ENCODE results near the gene B3GLCT.

DNA sequence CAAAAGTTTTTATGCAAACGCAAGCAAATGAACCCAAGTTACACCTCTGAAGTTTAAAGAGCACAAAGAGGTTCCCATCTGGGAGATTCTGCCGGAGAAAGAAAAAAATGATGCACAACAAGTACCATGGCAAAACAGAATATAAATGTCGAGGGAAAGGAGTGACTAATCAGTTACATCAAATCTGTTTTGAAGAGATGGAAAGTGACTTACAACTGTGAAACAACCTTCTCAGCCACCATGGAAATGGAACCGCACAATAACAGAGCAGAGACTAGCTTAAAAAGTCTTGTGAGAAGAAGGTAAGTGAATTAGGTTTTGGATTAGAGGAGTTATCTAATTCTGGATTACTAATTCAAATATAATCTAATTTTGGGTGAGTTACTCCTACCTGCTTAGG is 40.5 kb upstream of the B3GLCT start:
- TF ChIP-seq TAF1 (IDR thresholded peaks at IDR 0.05; ENCODE audit: low read depth) (no peak), EP300 (conservative IDR thresholded peaks at IDR 0.05; ENCODE audit: poor library complexity, severe bottlenecking) (no peak), RAD21 (conservative IDR thresholded peaks at IDR 0.05) (no peak), SMC3 (conservative IDR thresholded peaks at IDR 0.05; ENCODE audit: poor library complexity) (no peak)
- TF ChIP-seq, protein P1, sequence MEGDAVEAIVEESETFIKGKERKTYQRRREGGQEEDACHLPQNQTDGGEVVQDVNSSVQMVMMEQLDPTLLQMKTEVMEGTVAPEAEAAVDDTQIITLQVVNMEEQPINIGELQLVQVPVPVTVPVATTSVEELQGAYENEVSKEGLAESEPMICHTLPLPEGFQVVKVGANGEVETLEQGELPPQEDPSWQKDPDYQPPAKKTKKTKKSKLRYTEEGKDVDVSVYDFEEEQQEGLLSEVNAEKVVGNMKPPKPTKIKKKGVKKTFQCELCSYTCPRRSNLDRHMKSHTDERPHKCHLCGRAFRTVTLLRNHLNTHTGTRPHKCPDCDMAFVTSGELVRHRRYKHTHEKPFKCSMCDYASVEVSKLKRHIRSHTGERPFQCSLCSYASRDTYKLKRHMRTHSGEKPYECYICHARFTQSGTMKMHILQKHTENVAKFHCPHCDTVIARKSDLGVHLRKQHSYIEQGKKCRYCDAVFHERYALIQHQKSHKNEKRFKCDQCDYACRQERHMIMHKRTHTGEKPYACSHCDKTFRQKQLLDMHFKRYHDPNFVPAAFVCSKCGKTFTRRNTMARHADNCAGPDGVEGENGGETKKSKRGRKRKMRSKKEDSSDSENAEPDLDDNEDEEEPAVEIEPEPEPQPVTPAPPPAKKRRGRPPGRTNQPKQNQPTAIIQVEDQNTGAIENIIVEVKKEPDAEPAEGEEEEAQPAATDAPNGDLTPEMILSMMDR (IDR thresholded peaks at IDR 0.05; ENCODE audit: poor library complexity, severe bottlenecking), result no peak
